Erythroblast (primary cell): Measurements from ENCODE around the gene PXT1.

Source experiments
- GATA1 ChIP-seq: IDR thresholded peaks from 2 replicates; pipeline ENCODE4 v1.6.1; 2011; ENCODE audit warnings: low read depth, mild to moderate bottlenecking, control low read depth, low read length, moderate library complexity
- POLR2A ChIP-seq: IDR thresholded peaks from 2 replicates; pipeline ENCODE4 v1.6.1; 2011; ENCODE audit warnings: mild to moderate bottlenecking, low read length

DNA sequence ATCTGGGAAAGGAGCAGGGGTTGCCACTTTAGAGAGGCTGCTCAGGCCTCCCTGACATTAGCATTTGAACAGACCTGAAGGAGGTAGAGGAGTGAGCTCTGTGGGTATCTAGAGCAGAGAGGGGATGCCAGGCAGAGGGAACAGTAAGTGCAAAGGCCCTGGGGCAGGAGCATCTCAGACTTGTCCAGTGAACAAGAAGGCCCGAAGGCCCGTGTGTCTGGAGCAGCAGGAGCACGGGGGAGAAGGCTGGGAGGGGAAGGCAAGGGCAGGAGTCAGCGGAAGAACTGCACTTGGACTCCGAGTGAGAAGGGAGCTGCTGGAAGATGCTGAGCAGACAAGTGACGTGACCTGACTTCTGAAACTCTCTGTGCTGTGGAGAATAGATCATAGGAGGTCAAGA is 70.6 kb downstream of the PXT1 start:
- TF ChIP-seq POLR2A = no peak
- TF ChIP-seq GATA1 = no peak
